ENCODE results near the gene LRRC36. TPM values are rescaled to one million over a fixed set of nuclear protein-coding genes. Genes with fewer than 3 reads are reported as not detected.

The LRRC36 gene
- total and polyA plus RNA-seq, 10 of the 15 experiments (the other 5 are each of a cell fraction or from before 2014, with no cell fraction given), result 0.45 to 2.0 (median 0.75) TPM; not detected in 1

- no peak for TF ChIP-seq FOS (IDR thresholded peaks at IDR 0.05; ENCODE audit: borderline replicate concordance, extremely low read depth, insufficient read length)
- no peak for TF ChIP-seq ZZZ3 (IDR thresholded peaks at IDR 0.05; ENCODE audit: control insufficient read depth, insufficient read length, low read depth)
- TF ChIP-seq STAT3 (IDR thresholded peaks at IDR 0.05; ENCODE audit: low read depth, low read length), result no peak
- TF ChIP-seq NFYB (IDR thresholded peaks at IDR 0.05; ENCODE audit: insufficient read depth, low read depth, low read length), result 0 out of 2 replicates have a peak, but pooled peaks have one; percentile 20
- TF ChIP-seq ESRRA (IDR thresholded peaks at IDR 0.05; ENCODE audit: low read length), result no peak
- TF ChIP-seq SUZ12 (IDR thresholded peaks at IDR 0.05; ENCODE audit: unreplicated experiment), result no peak
- TF ChIP-seq NR2C1 (IDR thresholded peaks at IDR 0.05), result no peak
- no peak for TF ChIP-seq ATF3 (IDR thresholded peaks at IDR 0.05; ENCODE audit: borderline replicate concordance, extremely low read depth, low read depth, low read length)
- TF ChIP-seq IKZF2 (IDR thresholded peaks at IDR 0.05), result peak; percentile 99
- TF ChIP-seq NBN (IDR thresholded peaks at IDR 0.05), result peak; percentile 95
- peak; percentile 91 for TF ChIP-seq MTA3 (IDR thresholded peaks at IDR 0.05; ENCODE audit: borderline replicate concordance, low read length)
- TF ChIP-seq BCL11A (IDR thresholded peaks at IDR 0.05; ENCODE audit: low read depth, low read length), result peak; percentile 84; the same call in 1 of the 2 replicates
- TF ChIP-seq SMAD1 (IDR thresholded peaks at IDR 0.05; ENCODE audit: low read depth, partially characterized antibody), result peak; percentile 16
- no peak for TF ChIP-seq ZBTB40 (IDR thresholded peaks at IDR 0.05; ENCODE audit: borderline replicate concordance)
- TF ChIP-seq ASH2L (IDR thresholded peaks at IDR 0.05; ENCODE audit: borderline replicate concordance, low read depth), result no peak
- TF ChIP-seq GATAD2B (conservative IDR thresholded peaks at IDR 0.05; ENCODE audit: low read depth), result no peak; the same call in 1 of the 2 replicates
- TF ChIP-seq ZBED1 (IDR thresholded peaks at IDR 0.05; ENCODE audit: borderline replicate concordance), result peak; percentile 91; the same call in 1 of the 2 replicates
- peak; percentile 46 for TF ChIP-seq MEF2B (IDR thresholded peaks at IDR 0.05; ENCODE audit: partially characterized antibody, poor library complexity, severe bottlenecking)
- TF ChIP-seq SREBF1 (IDR thresholded peaks at IDR 0.05; ENCODE audit: low read length), result no peak
- no peak for TF ChIP-seq POLR2AphosphoS2 (IDR thresholded peaks at IDR 0.05; ENCODE audit: low read depth, low read length)
- TF ChIP-seq KAT2A (conservative IDR thresholded peaks at IDR 0.05; ENCODE audit: control insufficient read depth, low read depth, low read length), result no peak
- TF ChIP-seq CREB1 (IDR thresholded peaks at IDR 0.05; ENCODE audit: low read depth), result peak; percentile 94
- no peak for TF ChIP-seq LARP7 (IDR thresholded peaks at IDR 0.05)
- TF ChIP-seq SIN3A (IDR thresholded peaks at IDR 0.05; ENCODE audit: low read depth, low read length), result no peak
- no peak for TF ChIP-seq NFXL1 (IDR thresholded peaks at IDR 0.05; ENCODE audit: borderline replicate concordance)
- no peak for TF ChIP-seq MXI1 (IDR thresholded peaks at IDR 0.05; ENCODE audit: low read depth, low read length)
Measured at GRCh38 chr16:67311607-67312488, 14.8 kb upstream of the LRRC36 start (continued).
